ENCODE results near the gene CD40.

Gene CD40

DNA sequence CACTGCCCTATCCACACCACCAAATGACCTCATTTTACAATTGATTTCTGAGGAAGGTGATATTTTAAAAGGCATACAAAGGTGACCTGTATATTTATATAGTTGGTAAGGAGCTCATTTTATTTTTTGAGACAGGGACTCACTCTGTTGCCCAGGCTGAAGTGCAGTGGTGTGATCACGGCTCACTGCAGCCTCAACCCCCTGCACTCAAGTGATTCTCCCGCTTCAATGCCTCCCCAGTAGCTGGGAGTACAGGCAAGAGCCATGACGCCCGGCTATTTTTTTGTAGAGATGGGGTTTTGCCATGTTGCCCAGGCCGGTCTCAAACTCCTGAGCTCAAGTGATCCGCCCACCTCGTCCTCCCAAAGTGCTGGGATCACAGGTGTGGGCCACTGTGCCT is 41.3 kb upstream of the CD40 start:
- no peak overlapping the region for H3K4me3 ChIP-seq (ENCODE audit: low read length)
- DNase-seq (ENCODE audit: low read depth), result no peak
- TF ChIP-seq, protein P1, sequence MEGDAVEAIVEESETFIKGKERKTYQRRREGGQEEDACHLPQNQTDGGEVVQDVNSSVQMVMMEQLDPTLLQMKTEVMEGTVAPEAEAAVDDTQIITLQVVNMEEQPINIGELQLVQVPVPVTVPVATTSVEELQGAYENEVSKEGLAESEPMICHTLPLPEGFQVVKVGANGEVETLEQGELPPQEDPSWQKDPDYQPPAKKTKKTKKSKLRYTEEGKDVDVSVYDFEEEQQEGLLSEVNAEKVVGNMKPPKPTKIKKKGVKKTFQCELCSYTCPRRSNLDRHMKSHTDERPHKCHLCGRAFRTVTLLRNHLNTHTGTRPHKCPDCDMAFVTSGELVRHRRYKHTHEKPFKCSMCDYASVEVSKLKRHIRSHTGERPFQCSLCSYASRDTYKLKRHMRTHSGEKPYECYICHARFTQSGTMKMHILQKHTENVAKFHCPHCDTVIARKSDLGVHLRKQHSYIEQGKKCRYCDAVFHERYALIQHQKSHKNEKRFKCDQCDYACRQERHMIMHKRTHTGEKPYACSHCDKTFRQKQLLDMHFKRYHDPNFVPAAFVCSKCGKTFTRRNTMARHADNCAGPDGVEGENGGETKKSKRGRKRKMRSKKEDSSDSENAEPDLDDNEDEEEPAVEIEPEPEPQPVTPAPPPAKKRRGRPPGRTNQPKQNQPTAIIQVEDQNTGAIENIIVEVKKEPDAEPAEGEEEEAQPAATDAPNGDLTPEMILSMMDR (IDR thresholded peaks at IDR 0.05; ENCODE audit: insufficient read depth, low read depth, low read length, missing control alignments), result no peak

DNA sequence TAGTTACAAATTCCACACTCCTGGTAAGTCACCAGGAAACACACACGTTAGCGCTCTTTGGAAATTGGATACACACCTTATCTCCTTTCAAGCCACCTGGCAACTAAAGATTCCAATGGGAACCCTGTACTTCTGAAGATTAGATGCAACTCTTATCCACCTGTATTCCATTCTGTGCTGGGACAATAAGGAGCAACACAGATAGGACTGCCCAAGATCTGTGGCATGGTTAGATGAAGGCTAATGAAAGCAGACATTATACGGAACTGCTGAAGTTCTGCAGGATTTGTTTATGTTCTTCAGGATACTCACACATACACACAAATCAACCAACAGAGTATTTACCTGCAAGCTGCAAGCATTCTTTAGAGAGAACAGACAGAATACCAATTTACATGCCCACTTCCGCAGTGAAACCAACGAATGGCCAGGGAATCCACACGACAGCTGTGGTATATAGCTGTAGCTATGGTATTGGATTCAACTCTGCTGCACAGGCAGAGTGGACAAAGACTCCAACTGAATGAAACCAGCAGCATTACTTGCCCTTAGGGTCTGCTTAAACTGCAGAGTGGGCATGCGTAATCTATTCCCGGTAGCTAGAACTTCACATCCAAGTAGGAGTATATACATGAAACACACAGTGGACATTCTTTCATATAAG is 40.3 kb upstream of the CD40 start:
- no peak for DNase-seq (ENCODE audit: low read depth)
- TF ChIP-seq, protein P1 (IDR thresholded peaks at IDR 0.05; ENCODE audit: insufficient read depth, low read depth, low read length, missing control alignments), result no peak
- no peak overlapping the region for H3K4me3 ChIP-seq (ENCODE audit: low read length)

DNA sequence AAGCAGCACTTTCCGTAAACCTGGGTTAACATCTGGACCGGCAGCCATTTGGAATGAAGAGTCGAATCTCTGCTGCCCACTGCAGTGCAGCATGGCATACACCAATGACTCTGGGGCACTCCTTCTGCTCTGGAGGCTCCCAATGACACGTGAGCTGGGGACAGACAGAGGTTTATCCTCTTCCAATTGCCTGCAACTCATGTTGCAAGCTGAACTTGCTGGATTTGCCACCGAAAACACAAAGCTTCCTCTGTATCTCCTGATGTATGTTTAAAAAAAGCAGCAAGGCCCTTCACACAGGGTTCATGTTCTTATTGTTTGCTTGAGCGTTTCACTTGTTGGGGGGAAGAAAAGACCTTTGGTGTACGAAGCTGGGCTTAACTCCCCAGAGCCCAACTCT is 39.2 kb upstream of the CD40 start:
- H3K4me3 ChIP-seq (ENCODE audit: low read length), result no peak overlapping the region
- no peak for DNase-seq (ENCODE audit: low read depth)
- TF ChIP-seq, protein P1 (IDR thresholded peaks at IDR 0.05; ENCODE audit: insufficient read depth, low read depth, low read length, missing control alignments), result no peak

DNA sequence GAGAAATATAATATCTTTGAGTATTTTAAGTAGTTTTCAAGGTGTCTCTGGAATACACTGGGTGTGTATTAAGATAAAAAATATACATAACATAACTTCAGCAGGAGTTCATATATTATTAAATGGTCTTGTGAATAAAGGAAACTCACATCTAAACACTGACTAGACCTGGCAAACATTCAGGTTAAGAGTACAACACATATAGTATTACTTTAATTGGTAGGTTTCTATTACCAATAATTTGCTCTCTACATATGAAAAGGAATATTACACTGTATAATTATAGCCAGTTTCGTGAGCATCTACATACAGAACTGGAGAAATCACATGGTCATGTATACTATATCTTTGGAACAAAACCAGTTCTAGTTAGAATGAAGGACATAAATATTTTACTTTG is 37.0 kb upstream of the CD40 start:
- H3K4me3 ChIP-seq (ENCODE audit: low read length), result no peak overlapping the region
- no peak for DNase-seq (ENCODE audit: low read depth)
- TF ChIP-seq, protein P1 (IDR thresholded peaks at IDR 0.05; ENCODE audit: insufficient read depth, low read depth, low read length, missing control alignments), result no peak

DNA sequence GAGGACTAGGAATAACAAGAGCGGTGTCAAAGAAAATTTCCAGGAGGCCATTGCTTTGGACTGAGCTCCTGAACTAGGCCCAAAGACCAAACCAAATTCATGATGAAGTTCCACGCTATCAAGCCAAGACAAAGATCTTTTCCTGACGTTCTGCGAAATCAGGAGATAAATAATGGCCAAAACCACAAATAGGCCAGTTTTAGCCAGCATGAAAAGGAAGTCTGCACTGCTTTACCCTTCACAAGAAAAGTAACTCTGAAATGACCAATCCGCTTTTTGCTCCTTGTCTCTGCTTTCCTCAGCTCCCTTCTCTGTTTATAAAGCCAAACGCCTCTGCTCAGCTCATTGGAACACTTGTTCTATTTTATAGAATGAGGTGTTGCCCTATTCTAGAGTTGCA is 35.0 kb upstream of the CD40 start:
- H3K4me3 ChIP-seq (ENCODE audit: low read length), result no peak overlapping the region
- TF ChIP-seq, protein P1 (IDR thresholded peaks at IDR 0.05; ENCODE audit: insufficient read depth, low read depth, low read length, missing control alignments), result no peak
- no peak for DNase-seq (ENCODE audit: low read depth)

DNA sequence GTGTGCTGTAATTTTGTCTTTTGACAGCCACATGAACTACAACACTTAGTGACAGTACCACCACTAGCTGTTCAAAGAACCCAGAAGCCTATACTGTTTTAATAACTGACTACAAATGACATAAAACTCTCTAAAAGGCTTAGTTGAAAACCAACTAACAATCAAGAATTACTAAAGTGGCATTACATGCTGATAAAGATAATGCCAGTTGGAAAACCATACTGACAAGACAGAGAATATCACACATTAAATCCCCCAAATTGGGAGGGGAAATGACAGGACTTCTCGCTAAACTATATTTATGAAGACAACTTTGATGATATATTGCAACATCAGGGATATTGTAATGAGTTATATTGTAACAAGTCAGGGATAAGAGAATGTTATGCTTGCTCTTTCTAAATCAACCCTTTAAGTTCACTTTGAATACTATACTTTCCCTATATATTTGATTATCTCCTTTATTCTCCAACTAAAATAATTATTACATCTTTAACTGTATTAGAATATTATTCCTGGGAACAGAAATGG is 34.5 kb upstream of the CD40 start:
- no peak for DNase-seq (ENCODE audit: low read depth)
- TF ChIP-seq, protein P1 (IDR thresholded peaks at IDR 0.05; ENCODE audit: insufficient read depth, low read depth, low read length, missing control alignments), result no peak
- H3K4me3 ChIP-seq (ENCODE audit: low read length), result no peak overlapping the region

DNA sequence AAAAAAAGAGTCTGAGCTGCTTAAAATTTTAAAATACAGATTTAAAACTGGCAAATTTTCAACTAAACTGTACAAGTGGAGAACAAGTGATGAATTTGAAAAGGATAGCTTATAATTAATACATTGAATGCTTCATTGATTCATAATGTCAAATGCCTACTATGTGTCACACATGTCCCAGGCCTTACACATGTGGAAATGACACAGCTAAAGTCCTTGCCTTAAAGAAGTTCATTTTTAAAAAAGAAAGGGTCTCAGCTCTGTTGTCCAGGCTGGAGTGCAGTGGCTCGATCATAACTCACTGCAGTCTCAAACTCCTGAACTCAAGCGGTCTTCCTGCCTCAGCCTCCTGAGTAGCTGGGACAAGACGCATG is 33.3 kb upstream of the CD40 start:
- no peak overlapping the region for H3K4me3 ChIP-seq (ENCODE audit: low read length)
- TF ChIP-seq, protein P1 (IDR thresholded peaks at IDR 0.05; ENCODE audit: insufficient read depth, low read depth, low read length, missing control alignments), result no peak
- DNase-seq (ENCODE audit: low read depth), result no peak

Data from epithelial cell of esophagus (primary cell).